HepG2 (cell line): ENCODE data around the gene VGLL4. TPM values are rescaled to one million over a fixed set of nuclear protein-coding genes. Genes with fewer than 3 reads are reported as not detected.

Experiments
- ATAC-seq: fragments of 200-7000 bp; cut with Tn5 transposase; 3 replicates; pipeline ENCODE4 v1.9.1; 2020; ENCODE audit warnings: mild to moderate bottlenecking, moderate library complexity
- BruUV-seq: library from RNA; stranded (reverse); fragments of 400-500 nt; replicated peaks from 2 replicates; lab custom pipeline; 2021; lab: Mats Ljungman, UMichigan
- CTCF ChIA-PET: fragments of 300-600 bp; formaldehyde crosslinking; extraction: SDS; loops from one replicate; lab custom pipeline; 2021; ENCODE audit warnings: low total read pairs, inconsistent platforms, low intra/inter-chr PET ratio; lab: Yijun Ruan, JAX
- POLR2A ChIA-PET: fragments of 350-600 bp; sonication (Branson Sonifier 250); formaldehyde crosslinking; loops from one replicate; lab custom pipeline; 2020; ENCODE audit warnings: antibody characterized with exemption, inconsistent platforms; lab: Yijun Ruan, JAX
- DNase-seq: peaks from one replicate; pipeline ENCODE4 v3.0.0-alpha.2; 2015; ENCODE audit warnings: low spot score
- FAIRE-seq: peaks from 3 replicates; lab custom pipeline; 2011; peaks lifted over from hg19 to GRCh38; lab: Jason Lieb, UNC
- H2AFZ ChIP-seq: one replicate; pipeline ENCODE4 v1.6.1; 2011; ENCODE audit warnings: low read length, inconsistent platforms
- H3K27ac ChIP-seq: fragments of 300-600 bp; 3 replicates; pipeline ENCODE4 v1.8.0; 2011; ENCODE audit warnings: mixed run types, mild to moderate bottlenecking, mixed read lengths, low read length, inconsistent platforms; ENCODE audit not compliant: insufficient read depth; ENCODE audit errors: extremely low read length
- H3K27me3 ChIP-seq, 2 experiments: fragments of 200-600 bp in 1 of 2; 2 replicates in 1 of 2; 3 replicates in 1 of 2; pipeline versions ENCODE4 v1.6.0 to v1.8.0; 2011; ENCODE audit warnings: low read length in 2 of 2, mild to moderate bottlenecking in 2 of 2, moderate library complexity in 2 of 2, inconsistent platforms in 1 of 2; ENCODE audit not compliant: insufficient read depth in 2 of 2, control insufficient read depth in 1 of 2
- H3K36me3 ChIP-seq, 2 experiments: fragments of 200-600 bp in 1 of 2; replicated peaks in 1 of 2; 2 replicates in 1 of 2; 3 replicates in 1 of 2; pipeline versions ENCODE4 v1.5.1 to v1.8.0; 2011; ENCODE audit warnings: low read length in 2 of 2, inconsistent platforms in 1 of 2; ENCODE audit not compliant: insufficient read depth in 2 of 2, control insufficient read depth in 1 of 2
- H3K4me1 ChIP-seq: 2 replicates; pipeline ENCODE4 v1.5.1; 2012; ENCODE audit warnings: low read length, inconsistent platforms; ENCODE audit not compliant: insufficient read depth
- H3K4me2 ChIP-seq: 2 replicates; pipeline ENCODE4 v1.6.0; 2011; ENCODE audit warnings: low read depth, low read length, inconsistent platforms
- H3K4me3 ChIP-seq, 3 experiments: fragments of 200-600 bp in 1 of 3; sonication (generic), shearing (Covaris generic) in 1 of 3; replicated peaks in 1 of 3; 2 replicates each; pipeline ENCODE4 v1.5.1; 2011 to 2016; ENCODE audit warnings: low read length in 3 of 3, inconsistent platforms in 2 of 3, low read depth in 2 of 3, mild to moderate bottlenecking in 2 of 3, control low read depth in 1 of 3, mixed read lengths in 1 of 3; ENCODE audit not compliant: insufficient read depth in 1 of 3
- H3K79me2 ChIP-seq: one replicate; pipeline ENCODE4 v1.6.1; 2011; ENCODE audit warnings: low read length, inconsistent platforms; ENCODE audit not compliant: insufficient read depth
- H3K9ac ChIP-seq: 2 replicates; pipeline ENCODE4 v1.6.0; 2011; ENCODE audit warnings: mild to moderate bottlenecking, low read depth, low read length, inconsistent platforms; ENCODE audit not compliant: insufficient read depth
- H3K9me3 ChIP-seq: 2 replicates; pipeline ENCODE4 v1.5.1; 2012; ENCODE audit warnings: mild to moderate bottlenecking, low read length
- H4K20me1 ChIP-seq: 2 replicates; pipeline ENCODE4 v1.6.0; 2011; ENCODE audit warnings: inconsistent platforms, mild to moderate bottlenecking, low read length, moderate library complexity; ENCODE audit not compliant: insufficient read depth
- BHLHE40 ChIP-seq: IDR thresholded peaks from 2 replicates; pipeline ENCODE4 v1.6.1; 2011; ENCODE audit warnings: low read length, improper control_type of control experiment
- HNF4G ChIP-seq, 2 experiments: sonication (generic) in 1 of 2; formaldehyde crosslinking in 1 of 2; IDR thresholded peaks; 2 replicates each; pipeline versions ENCODE4 v1.4.0 to v1.6.1; 2011 to 2020; ENCODE audit warnings: borderline replicate concordance in 2 of 2, low read depth in 2 of 2, mild to moderate bottlenecking in 2 of 2, low read length in 1 of 2, missing genetic modification reagents in 1 of 2, moderate library complexity in 1 of 2
- MAF1 ChIP-seq: sonication (generic); formaldehyde crosslinking; IDR thresholded peaks from 2 replicates; pipeline ENCODE4 v1.5.0; 2020; ENCODE audit warnings: missing genetic modification reagents, borderline replicate concordance
- MAFK ChIP-seq, 2 experiments: IDR thresholded peaks in 1 of 2; conservative IDR thresholded peaks in 1 of 2; 2 replicates each; pipeline ENCODE4 v1.6.1; 2011; ENCODE audit warnings: improper control_type of control experiment in 2 of 2, low read length in 2 of 2
- MED8 ChIP-seq: sonication (generic); formaldehyde crosslinking; IDR thresholded peaks from 2 replicates; pipeline ENCODE4 v1.8.1; 2023; ENCODE audit warnings: mild to moderate bottlenecking, missing genetic modification reagents; ENCODE audit not compliant: insufficient replicate concordance
- MEIS2 ChIP-seq: sonication (generic); formaldehyde crosslinking; IDR thresholded peaks from 2 replicates; pipeline ENCODE4 v1.9.0; 2021; ENCODE audit warnings: mild to moderate bottlenecking, missing genetic modification reagents
- RCOR2 ChIP-seq: IDR thresholded peaks from 2 replicates; pipeline ENCODE4 v1.6.1; 2016; ENCODE audit warnings: missing biosample characterization, missing genetic modification reagents
- SATB2 ChIP-seq: sonication (generic); formaldehyde crosslinking; IDR thresholded peaks from 2 replicates; pipeline ENCODE4 v1.5.0; 2020; ENCODE audit warnings: missing genetic modification reagents
- SOX13 ChIP-seq, 3 experiments: fragments of 450-650 bp in 1 of 3; sonication (generic) in 1 of 3; formaldehyde crosslinking in 1 of 3; IDR thresholded peaks in 2 of 3; conservative IDR thresholded peaks in 1 of 3; 2 replicates each; pipeline versions ENCODE4 v1.5.0 to v1.6.1; 2016 to 2020; ENCODE audit warnings: antibody characterized with exemption in 1 of 3, mild to moderate bottlenecking in 1 of 3, missing compliant biosample characterization in 1 of 3, missing genetic modification reagents in 1 of 3, moderate library complexity in 1 of 3
- SP1 ChIP-seq, 2 experiments: fragments of 450-650 bp in 1 of 2; sonication (generic) in 1 of 2; formaldehyde crosslinking in 1 of 2; IDR thresholded peaks; 2 replicates each; pipeline versions ENCODE4 v1.4.0 to v1.6.1; 2016 to 2020; ENCODE audit warnings: missing genetic modification reagents in 1 of 2
- TFDP2 ChIP-seq: sonication (generic); formaldehyde crosslinking; IDR thresholded peaks from 2 replicates; pipeline ENCODE4 v1.4.0; 2020; ENCODE audit warnings: missing genetic modification reagents
- ZNF331 ChIP-seq: sonication (generic); formaldehyde crosslinking; IDR thresholded peaks from 2 replicates; pipeline ENCODE4 v1.4.0; 2020; ENCODE audit warnings: missing genetic modification reagents
- ZNF362 ChIP-seq: sonication (generic); formaldehyde crosslinking; IDR thresholded peaks from 2 replicates; pipeline ENCODE4 v1.4.0; 2020; ENCODE audit warnings: missing genetic modification reagents, mild to moderate bottlenecking, borderline replicate concordance
- ZNF431 ChIP-seq: sonication (generic); formaldehyde crosslinking; IDR thresholded peaks from 2 replicates; pipeline ENCODE4 v1.9.0; 2022; ENCODE audit warnings: missing genetic modification reagents, low read depth, mild to moderate bottlenecking, borderline replicate concordance
- ZNF703 ChIP-seq: sonication (generic); formaldehyde crosslinking; IDR thresholded peaks from 2 replicates; pipeline ENCODE4 v1.5.1; 2020; ENCODE audit warnings: missing genetic modification reagents, mild to moderate bottlenecking, moderate library complexity, borderline replicate concordance
- ZNF792 ChIP-seq: IDR thresholded peaks from 2 replicates; pipeline ENCODE4 v1.6.1; 2016
- WGBS: methylation state at CpG from one replicate; pipeline ENCODE4 v1.1.6; 2017; ENCODE audit warnings: low lambda C conversion rate; 5-methylcytosine and 5-hydroxymethylcytosine counted together
- in situ Hi-C: cut with HindIII; loops from 2 replicates; pipeline ENCODE4 v1.10.0; 2017; ENCODE audit warnings: low pct_unique_long_range_greater_than_20kb; ENCODE audit not compliant: extremely low pct_ligation_motif_present
- intact Hi-C: fragments of 100-400 bp; cut with micrococcal nuclease; formaldehyde crosslinking; loops from one replicate; pipeline ENCODE4 v1.10.0; 2022; ENCODE audit not compliant: unreplicated experiment
- polyA plus RNA-seq, 8 experiments: library from polyadenylated mRNA; depleted of rRNA in 3 of 8; stranded (reverse) in 7 of 8; unstranded in 1 of 8; fragments of >200 nt; fragmentation: Illumina TruSeq in 4 of 8; extraction: Trizol in 4 of 8; gene quantifications; 2 replicates each; pipeline versions ENCODE4 v1.2.1 to v1.2.3, GENCODE V29; 2011 to 2016; ENCODE audit warnings: low read depth in 4 of 8, missing spikeins in 1 of 8, mixed read lengths in 1 of 8; ENCODE audit not compliant: insufficient read depth in 1 of 8
- total RNA-seq, 5 experiments: library from RNA; depleted of rRNA; stranded (reverse); fragments of >200 nt; fragmentation: Illumina TruSeq; extraction: Trizol; gene quantifications; 2 replicates each; pipeline ENCODE4 v1.2.3, GENCODE V29; 2016; ENCODE audit warnings: low read depth in 1 of 5

The VGLL4 gene
- total and polyA plus RNA-seq, 2 of the 13 experiments (the other 11 are each of a cell fraction or from before 2014, with no cell fraction given): 23.2 to 39.0 TPM

GRCh38 chr3:11622586-11623550 is 20.8 kb downstream of the VGLL4 start:
- Histone ChIP-seq H3K9ac (peak overlapping the region; percentile 36; the same call in 1 of the 2 replicates), H3K4me2 (peak overlapping the region; percentile 65), H3K27ac (peak overlapping the region; percentile 66), H2AFZ (no peak overlapping the region), H3K4me3 (no peak overlapping the region; a peak in 1 of 6 replicates), H3K9me3 (no peaks in the 10 kb centered on the region), H3K27me3 (no peaks in the 10 kb centered on the region), H4K20me1 (peaks cover 32% of the 10 kb centered on the region), H3K4me1 (peaks cover 100% of the 10 kb centered on the region), H3K36me3 (no peaks in the 10 kb centered on the region; a peak in 1 of 5 replicates), H3K79me2 (peaks cover 98% of the 10 kb centered on the region)
- peak; percentile 94 for DNase-seq
- no TSS peak for BruUV-seq
- in situ Hi-C loops (no loop called here), intact Hi-C loops (no loop called here)
- FAIRE-seq: no peak
- CTCF ChIA-PET: no interaction called here
- POLR2A ChIA-PET: interaction anchor here (0.8 to 1.9 kb wide), 5 partner anchors 13 to 32 kb away, joined by 3 to 11 read pairs (median 4); partner anchors contain the start of gene VGLL4
- 62% methylated on average over 9 of the region's 9 CpGs for WGBS
- peak; percentile 85 for ATAC-seq
- TF ChIP-seq SOX13 (IDR thresholded peaks at IDR 0.05) (no peak), SOX13 (CRISPR knock-in tag; conservative IDR thresholded peaks at IDR 0.05 in 1 of 2, IDR thresholded peaks at IDR 0.05 in 1 of 2) (peak in 1 of 2 experiments; percentile 76; a peak in 1 of 4 replicates), MAFK (conservative IDR thresholded peaks at IDR 0.05 in 1 of 2, IDR thresholded peaks at IDR 0.05 in 1 of 2; ENCODE audit: low read length in 2 of 2) (0 out of 4 replicates have a peak, but pooled peaks of 1 of the 2 experiments have one; percentile 32), TFDP2 (CRISPR knock-in tag) (no peak), ZNF331 (CRISPR knock-in tag) (peak; percentile 62; the same call in 1 of the 2 replicates), MED8 (CRISPR knock-in tag) (no peak), ZNF431 (CRISPR knock-in tag) (no peak), ZNF703 (CRISPR knock-in tag) (no peak), ZNF792 (CRISPR knock-in tag) (peak; percentile 83), MEIS2 (CRISPR knock-in tag) (no peak), SATB2 (no peak), ZNF362 (CRISPR knock-in tag) (peak; percentile 69; the same call in 1 of the 2 replicates), BHLHE40 (0 out of 2 replicates have a peak, but pooled peaks have one; percentile 30), RCOR2 (CRISPR knock-in tag) (peak; percentile 74), SP1 (IDR thresholded peaks at IDR 0.05) (no peak), SP1 (CRISPR knock-in tag; IDR thresholded peaks at IDR 0.05) (0 out of 2 replicates have a peak, but pooled peaks have one; percentile 20), MAF1 (CRISPR knock-in tag) (no peak), HNF4G (IDR thresholded peaks at IDR 0.05; ENCODE audit: borderline replicate concordance, low read depth, low read length) (peak; percentile 88), HNF4G (CRISPR knock-in tag; IDR thresholded peaks at IDR 0.05; ENCODE audit: borderline replicate concordance, low read depth) (no peak; the same call in 1 of the 2 replicates)
